Glomerular endothelial cell (primary cell): ENCODE data around the gene PPP2R3B. TPM values are rescaled to one million over a fixed set of nuclear protein-coding genes. Genes with fewer than 3 reads are reported as not detected.
A peak's percentile ranks its signal among the peaks of the same experiment; 100 is the strongest.
"Not testable (repeated sequence)": the region's sequence is repeated elsewhere in the genome, so short reads cannot be mapped to it uniquely, and the experiment has no call there.

Source experiments
- DNase-seq: peaks from one replicate; pipeline ENCODE4 v3.0.0-alpha.2; 2011; ENCODE audit warnings: low read depth, low spot score; ENCODE audit errors: extremely low read depth
- total RNA-seq: library from RNA; depleted of rRNA; stranded (reverse); fragments of >200 nt; gene quantifications from 2 replicates; pipeline ENCODE4 v1.2.3, GENCODE V29; 2015

The PPP2R3B gene
- total RNA-seq, 1 donor from 2014 or later: 20.3 TPM

DNA sequence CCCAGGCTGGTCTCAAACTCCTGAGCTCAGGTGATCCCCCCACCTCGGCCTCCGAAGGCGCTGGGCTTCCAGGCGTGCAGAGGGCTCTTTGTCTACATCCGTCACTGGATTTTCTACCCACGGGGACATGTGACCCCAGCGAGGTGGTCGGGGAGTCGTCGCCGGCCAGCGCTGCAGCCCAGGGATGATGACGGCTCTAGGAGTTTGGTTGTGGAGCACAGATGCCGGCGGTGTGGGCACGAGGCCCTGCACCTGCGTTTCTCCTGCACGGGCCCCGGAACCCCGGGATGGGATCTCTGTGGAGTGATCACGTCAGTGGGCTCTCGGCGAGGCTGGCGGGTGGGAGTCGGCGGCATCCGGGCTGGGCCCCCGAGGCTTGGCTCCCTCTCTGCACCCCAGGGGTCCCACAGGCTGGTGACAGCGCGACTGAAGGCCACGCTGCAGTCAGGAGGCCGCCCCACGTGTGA, 59.0 kb downstream of the PPP2R3B start:
- no peak for DNase-seq

GRCh38 chrX:324664-325063, 62.0 kb downstream of the PPP2R3B start:
- DNase-seq: not testable (repeated sequence)

- DNase-seq: no peak
These were observed 62.7 kb downstream of the PPP2R3B start for GRCh38 chrX:323721-324628.

DNA sequence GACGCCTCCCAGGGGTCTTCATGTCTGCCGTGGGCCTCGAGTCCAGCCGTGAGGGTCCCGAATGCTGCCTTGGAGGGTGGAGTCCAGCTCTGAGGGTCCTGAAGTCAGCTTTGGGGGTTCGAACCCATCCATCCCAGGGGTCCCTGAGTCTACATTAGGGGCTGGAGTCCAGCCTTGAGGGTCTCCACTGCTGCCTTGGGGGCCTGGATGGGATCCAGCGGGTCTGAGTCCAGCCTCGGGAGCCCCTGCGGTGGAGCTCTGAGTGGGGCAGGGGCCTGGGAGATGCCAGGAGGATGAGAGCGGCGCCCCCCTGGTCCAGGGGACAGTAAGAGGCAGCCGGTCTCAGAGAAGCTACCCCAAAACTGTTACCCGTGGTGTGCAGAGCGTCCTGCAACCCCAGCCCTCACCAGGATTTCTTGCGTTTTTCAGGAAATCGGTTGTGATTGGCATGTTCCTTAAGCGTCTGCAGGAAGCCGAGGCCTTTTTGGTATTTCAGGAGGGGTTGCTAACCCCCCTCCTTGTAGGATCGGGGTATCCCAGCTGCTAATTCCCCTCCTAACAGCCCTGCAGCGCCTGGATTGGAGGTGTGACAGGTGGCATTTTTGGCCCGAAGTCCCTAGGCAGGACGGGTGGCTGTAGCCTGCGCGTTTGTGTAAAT, 66.5 kb downstream of the PPP2R3B start:
- DNase-seq: no peak

GRCh38 chrX:319579-320125, 67.1 kb downstream of the PPP2R3B start:
- DNase-seq: no peak

GRCh38 chrX:318739-319578, 67.7 kb downstream of the PPP2R3B start, which contains the start of gene GTPBP6:
TSS of gene GTPBP6 (minus strand) at chrX:318796. CDS start at chrX:318787, 9 bp downstream.
- DNase-seq: peak; percentile 91

GRCh38 chrX:318068-318738, 68.5 kb downstream of the PPP2R3B start:
- DNase-seq: peak; percentile 93

GRCh38 chrX:317424-318067, 69.2 kb downstream of the PPP2R3B start:
- DNase-seq: peak; percentile 20

DNA sequence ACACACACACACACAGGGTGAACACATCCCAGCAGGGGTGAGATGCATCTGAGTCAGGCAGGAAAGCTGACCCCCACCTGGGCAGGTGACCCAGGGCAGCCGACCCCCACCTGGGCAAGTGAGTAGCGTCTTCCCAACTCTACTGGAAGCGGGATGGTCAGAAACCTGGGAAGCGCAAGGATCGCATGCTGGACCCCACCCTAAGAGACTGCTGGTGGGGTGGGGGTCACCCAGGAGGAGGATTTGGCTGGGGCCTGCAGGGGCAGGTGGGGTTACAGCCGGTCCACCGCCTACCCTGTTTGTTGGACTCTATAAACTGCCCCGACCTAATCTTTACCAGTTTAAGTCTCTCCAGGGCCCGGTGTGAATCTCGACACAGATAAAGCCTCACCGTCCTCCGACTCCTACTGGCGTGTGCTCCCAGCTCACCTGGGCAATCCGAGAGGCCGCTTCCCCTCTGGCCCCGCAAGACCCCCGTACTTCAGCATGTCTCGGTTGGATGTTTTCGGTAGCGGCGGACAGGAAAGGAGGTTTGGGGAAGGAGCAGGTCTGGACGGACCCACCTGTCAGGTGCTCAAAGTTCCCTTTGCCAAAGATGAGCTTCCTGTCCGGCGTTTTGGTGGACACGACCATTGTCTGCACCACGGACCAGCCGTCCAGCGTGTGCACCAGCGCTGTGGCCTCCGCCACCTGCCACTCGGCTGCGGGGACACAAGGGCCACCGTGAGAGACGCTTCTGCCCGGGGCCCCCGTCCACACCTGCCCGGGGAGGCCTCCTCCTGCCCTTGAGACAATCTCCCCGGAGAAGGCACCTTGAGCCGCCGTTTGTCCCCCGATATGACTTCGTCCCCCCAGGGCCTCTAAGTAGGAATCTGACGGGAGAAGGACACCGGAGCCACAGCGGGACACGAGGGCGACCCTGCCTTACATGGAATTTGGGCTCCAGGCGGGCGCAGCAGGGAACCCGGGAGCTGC, 70.1 kb downstream of the PPP2R3B start:
- DNase-seq: no peak

DNA sequence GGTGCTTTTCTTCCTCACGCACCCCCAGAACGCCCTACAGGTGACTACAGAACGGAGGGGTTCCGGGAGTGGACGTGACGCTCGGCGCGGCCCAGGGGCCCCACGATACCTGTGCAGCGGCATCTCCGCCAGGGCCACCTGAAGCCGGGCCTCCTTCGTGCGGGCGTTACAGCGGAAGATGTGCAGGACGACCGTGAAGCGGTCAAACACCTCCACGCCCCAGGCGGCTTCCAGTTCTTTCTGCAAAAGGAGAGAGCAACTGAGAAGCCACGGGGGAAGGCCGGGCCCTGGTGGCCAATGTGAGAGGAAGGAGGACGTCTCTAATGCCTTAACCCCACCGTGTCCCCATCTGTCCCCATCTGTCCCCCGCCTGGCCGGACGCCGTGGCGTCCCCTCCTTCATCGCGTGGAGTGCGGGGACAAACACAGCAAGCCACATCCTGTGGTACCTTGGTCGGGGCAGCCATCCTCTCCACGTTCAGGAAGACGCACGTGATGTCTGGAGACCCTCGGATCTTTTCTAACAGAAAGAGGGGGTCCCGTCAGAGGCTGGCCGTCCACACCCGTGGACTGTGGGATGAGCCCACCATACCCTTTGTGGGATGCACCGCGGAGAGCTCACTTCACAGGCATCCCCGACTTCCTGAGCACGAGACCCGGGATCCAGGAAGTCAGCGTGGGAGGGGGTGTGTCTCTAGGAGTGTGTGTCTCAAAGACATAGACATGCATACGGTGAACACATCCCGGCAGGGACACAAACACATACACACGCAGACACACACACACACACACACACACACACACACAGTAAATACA, 71.7 kb downstream of the PPP2R3B start:
- no peak for DNase-seq

DNA sequence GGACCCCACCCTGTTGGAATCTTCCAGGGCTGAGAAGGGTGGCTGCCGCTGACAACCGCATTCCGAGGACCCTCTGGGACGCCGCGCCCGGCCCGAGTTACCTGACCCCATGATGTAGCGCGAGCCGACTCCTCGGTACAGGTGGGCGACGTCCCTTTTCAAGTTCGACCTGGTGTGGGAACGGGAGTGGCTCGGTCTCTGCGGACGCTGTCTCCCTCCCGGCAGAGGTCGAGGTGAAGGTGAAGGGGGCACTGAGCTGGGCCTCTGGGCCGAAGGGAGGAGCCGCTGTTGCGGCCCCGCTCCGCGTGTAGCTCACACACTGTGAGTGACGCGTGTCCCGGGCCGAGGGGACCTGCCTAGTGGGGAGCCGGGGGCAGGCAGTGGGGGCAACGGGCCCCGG, 72.7 kb downstream of the PPP2R3B start:
- no peak for DNase-seq

DNA sequence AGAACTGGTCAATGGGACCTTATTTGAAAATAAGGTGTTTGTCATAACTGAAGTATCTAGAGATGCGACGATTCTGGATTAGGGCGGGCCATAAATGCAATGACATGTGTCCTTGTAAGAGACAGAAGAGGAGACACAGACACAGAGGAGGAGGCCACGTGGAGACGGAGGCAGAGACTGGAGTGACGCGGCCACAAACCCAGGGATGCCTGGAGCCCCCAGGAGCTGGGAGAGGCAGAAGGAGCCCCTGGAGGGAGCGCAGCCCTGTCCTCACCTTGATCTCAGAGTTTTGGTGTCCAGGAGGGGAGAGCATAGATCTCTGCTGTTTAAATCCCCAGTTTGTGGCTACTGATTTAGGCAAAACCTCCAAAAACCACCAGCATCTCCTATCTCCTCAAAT, 73.2 kb downstream of the PPP2R3B start:
- DNase-seq: no peak

- no peak for DNase-seq
These were observed 73.9 kb downstream of the PPP2R3B start for GRCh38 chrX:312621-313331.

DNA sequence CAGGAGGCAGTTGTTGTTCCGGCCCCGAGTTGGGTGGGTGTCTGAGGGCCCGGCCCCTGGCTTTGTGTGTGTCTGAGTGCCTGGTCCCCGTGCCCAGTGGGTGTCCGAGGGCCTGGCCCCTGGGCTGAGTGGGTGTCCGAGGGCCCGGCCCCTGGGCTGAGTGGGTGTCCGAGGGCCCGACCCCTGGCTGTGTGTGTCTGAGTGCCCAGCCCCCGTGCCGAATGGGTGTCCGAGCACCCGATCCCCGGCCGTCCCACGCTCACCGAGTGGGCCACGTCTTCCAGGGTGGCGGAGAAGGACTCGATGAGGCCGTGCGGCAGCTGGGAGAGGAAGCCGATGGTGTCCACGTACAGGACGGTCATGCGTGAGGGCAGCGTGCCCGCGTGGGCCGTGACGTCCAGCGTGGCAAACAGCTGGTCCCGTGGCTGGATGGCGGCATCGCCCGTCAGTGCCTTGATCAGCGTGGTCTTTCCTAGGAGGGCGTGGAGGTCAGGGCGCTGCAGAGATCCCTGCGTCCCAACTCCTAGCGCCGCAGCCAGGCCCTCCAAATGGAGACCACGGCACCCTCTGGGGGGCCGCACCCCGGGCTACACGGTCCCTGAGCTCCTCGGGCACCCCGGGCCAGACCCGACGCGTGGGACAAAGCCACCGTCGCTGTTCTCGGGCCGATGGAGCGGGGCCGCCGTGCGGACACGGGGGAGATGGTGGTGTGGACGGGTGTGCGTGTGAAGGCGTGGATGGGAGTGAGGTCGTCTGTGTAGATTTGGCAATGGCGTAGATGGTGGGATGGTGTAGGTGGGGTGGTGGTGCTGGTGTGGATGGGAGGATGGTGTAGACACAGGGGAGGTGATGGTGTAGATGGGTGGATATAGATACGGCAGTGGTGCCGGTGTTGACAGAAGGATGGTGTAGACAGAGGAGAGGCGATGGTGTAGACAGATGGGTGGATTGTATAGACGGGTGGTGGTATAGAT, 75.3 kb downstream of the PPP2R3B start:
- no peak for DNase-seq

DNA sequence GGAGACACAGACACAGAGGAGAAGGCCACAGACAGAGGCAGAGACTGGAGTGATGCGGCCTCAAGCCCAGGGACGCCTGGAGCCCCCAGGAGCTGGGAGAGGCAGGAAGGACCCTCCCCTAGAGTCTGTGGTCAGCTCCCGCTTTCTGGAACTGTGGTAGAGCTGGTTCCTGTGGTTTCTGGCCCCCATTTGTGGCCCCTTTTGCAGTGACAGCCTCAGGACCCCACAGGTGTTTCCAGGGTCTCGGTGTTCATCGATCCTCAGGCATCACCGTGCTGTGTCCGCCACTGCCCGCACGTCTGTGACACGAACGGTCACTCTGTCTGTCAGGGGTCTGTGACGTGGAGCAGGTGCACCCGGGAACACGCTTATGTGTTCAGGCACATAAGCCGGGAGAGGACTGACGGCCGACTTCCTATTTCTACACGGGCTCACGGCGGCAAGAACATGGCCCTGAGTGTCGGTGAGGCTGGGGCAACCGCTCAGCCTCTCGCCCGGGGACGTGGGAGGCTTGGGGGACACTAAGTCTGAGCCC, 76.0 kb downstream of the PPP2R3B start:
- no peak for DNase-seq
